GM19468 (cell line): Measurements from ENCODE around the gene PLPP4.

Source experiments
- ATAC-seq: cut with Tn5 transposase; IDR thresholded peaks from one replicate; pipeline ENCODE4 v1.9.1; 2021; ENCODE audit warnings: mild to moderate bottlenecking, moderate library complexity, moderate number of reproducible peaks; ENCODE audit not compliant: unreplicated experiment; ENCODE audit errors: extremely low read depth

Gene PLPP4

GRCh38 chr10:120601999-120602398 lies 145.0 kb downstream of the PLPP4 start:
- ATAC-seq, result no peak

GRCh38 chr10:120605410-120605809 lies 148.4 kb downstream of the PLPP4 start:
- no peak for ATAC-seq

- ATAC-seq, result peak; percentile 61
These were observed 149.2 kb downstream of the PLPP4 start for GRCh38 chr10:120606051-120606764.

GRCh38 chr10:120607016-120607709 lies 150.1 kb downstream of the PLPP4 start:
- ATAC-seq, result peak; percentile 1

- peak; percentile 20 for ATAC-seq
These were observed 151.0 kb downstream of the PLPP4 start for GRCh38 chr10:120607710-120608703.

GRCh38 chr10:120609006-120609405 lies 152.0 kb downstream of the PLPP4 start:
- no peak for ATAC-seq

GRCh38 chr10:120610791-120611190 lies 153.8 kb downstream of the PLPP4 start:
- no peak for ATAC-seq

GRCh38 chr10:120612756-120613155 lies 155.7 kb downstream of the PLPP4 start:
- ATAC-seq, result no peak

GRCh38 chr10:120613180-120613579 lies 156.2 kb downstream of the PLPP4 start:
- ATAC-seq, result no peak

GRCh38 chr10:120614680-120615079 lies 157.7 kb downstream of the PLPP4 start:
- ATAC-seq, result no peak

GRCh38 chr10:120616311-120616911 lies 159.4 kb downstream of the PLPP4 start:
- no peak for ATAC-seq

GRCh38 chr10:120628197-120628596 lies 171.2 kb downstream of the PLPP4 start:
- no peak for ATAC-seq

- no peak for ATAC-seq
These were observed 173.2 kb downstream of the PLPP4 start for GRCh38 chr10:120630266-120630665.

- ATAC-seq, result no peak
These were observed 175.0 kb downstream of the PLPP4 start for GRCh38 chr10:120632047-120632446.

GRCh38 chr10:120632942-120633341 lies 175.9 kb downstream of the PLPP4 start:
- no peak for ATAC-seq

GRCh38 chr10:120634659-120635058 lies 177.6 kb downstream of the PLPP4 start:
- no peak for ATAC-seq
